ENCODE measurements around the gene TMEM184A. TPM values are rescaled to one million over a fixed set of nuclear protein-coding genes. Genes with fewer than 3 reads are reported as not detected.
A peak's percentile ranks its signal among the peaks of the same experiment; 100 is the strongest.

The TMEM184A gene
- total and polyA plus RNA-seq, 2 of the 13 experiments (the other 11 are each of a cell fraction or from before 2014, with no cell fraction given): 9.5 to 20.4 TPM

DNA sequence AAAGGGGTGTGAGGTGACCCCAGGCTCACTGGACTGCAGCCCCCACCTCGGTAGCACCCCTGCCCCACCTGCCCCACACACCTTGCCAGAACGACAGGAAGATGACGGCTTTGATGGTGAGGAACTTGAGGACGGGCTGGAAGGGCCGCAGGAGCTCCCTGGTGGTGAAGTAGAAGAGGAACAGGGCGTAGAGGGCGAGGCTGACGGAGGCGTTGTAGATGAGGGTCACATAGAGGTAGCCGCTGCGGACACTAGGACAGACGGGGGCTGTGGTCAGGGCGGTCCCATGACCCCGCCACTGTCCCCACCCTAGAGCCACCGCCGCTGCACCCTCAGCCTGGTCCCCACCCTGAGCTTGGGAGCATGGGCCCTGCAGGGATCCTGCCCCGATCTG lies 7.6 kb downstream of the TMEM184A start (continued):
- TF ChIP-seq, protein P1, sequence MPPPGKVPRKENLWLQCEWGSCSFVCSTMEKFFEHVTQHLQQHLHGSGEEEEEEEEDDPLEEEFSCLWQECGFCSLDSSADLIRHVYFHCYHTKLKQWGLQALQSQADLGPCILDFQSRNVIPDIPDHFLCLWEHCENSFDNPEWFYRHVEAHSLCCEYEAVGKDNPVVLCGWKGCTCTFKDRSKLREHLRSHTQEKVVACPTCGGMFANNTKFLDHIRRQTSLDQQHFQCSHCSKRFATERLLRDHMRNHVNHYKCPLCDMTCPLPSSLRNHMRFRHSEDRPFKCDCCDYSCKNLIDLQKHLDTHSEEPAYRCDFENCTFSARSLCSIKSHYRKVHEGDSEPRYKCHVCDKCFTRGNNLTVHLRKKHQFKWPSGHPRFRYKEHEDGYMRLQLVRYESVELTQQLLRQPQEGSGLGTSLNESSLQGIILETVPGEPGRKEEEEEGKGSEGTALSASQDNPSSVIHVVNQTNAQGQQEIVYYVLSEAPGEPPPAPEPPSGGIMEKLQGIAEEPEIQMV (CRISPR knock-in tag; IDR thresholded peaks at IDR 0.05; ENCODE audit: low read depth): no peak

- ATAC-seq: no peak
- no peak overlapping the region for H3K9ac ChIP-seq (ENCODE audit: insufficient read depth, low read depth, low read length)
- no peaks in the 10 kb centered on the region for H3K4me1 ChIP-seq (ENCODE audit: insufficient read depth, low read length)
- no peaks in the 10 kb centered on the region for H3K79me2 ChIP-seq (ENCODE audit: insufficient read depth, low read length)
- H3K4me2 ChIP-seq (ENCODE audit: low read depth, low read length): no peak overlapping the region
- H4K20me1 ChIP-seq (ENCODE audit: insufficient read depth, low read length): no peaks in the 10 kb centered on the region
- intact Hi-C loops (cut with micrococcal nuclease; ENCODE audit: unreplicated experiment): no loop called here
- H3K27me3 ChIP-seq (ENCODE audit: control insufficient read depth in 1 of 2, insufficient read depth in 2 of 2, low read length in 2 of 2): no peaks in the 10 kb centered on the region
- no peak for FAIRE-seq
- H3K4me3 ChIP-seq (replicated peaks in 1 of 3; ENCODE audit: insufficient read depth in 1 of 3, low read depth in 2 of 3, low read length in 3 of 3): no peak overlapping the region
- in situ Hi-C loops (cut with HindIII; ENCODE audit: extremely low pct_ligation_motif_present, low pct_unique_long_range_greater_than_20kb): no loop called here
- no peak overlapping the region for H2AFZ ChIP-seq (ENCODE audit: low read length)
- TF ChIP-seq ZNF143 (CRISPR knock-in tag; IDR thresholded peaks at IDR 0.05) (no peak), RBFOX2 (IDR thresholded peaks at IDR 0.05; ENCODE audit: low read depth, low read length) (peak; percentile 63), ZBTB33 (CRISPR knock-in tag; IDR thresholded peaks at IDR 0.05) (peak; percentile 50; the same call in 1 of the 2 replicates)
- H3K27ac ChIP-seq (ENCODE audit: extremely low read length, insufficient read depth, low read length): no peak overlapping the region
- ChIA-PET CTCF (ENCODE audit: low intra/inter-chr PET ratio, low total read pairs) (no interaction called here), POLR2A (interaction anchor here (1.3 kb wide), 1 partner anchor 8 kb away, joined by 4 read pairs; the partner anchor contains the start of gene TMEM184A)
- no peaks in the 10 kb centered on the region for H3K9me3 ChIP-seq (ENCODE audit: low read length)
- peaks cover 5 to 10% of the 10 kb centered on the region in 2 experiments; a peak in 3 of 5 replicates for H3K36me3 ChIP-seq (replicated peaks in 1 of 2; ENCODE audit: control insufficient read depth in 1 of 2, insufficient read depth in 2 of 2, low read length in 2 of 2)
- WGBS (ENCODE audit: low lambda C conversion rate): 93% methylated on average over 20 of the region's 35 CpGs
- no peak for DNase-seq (ENCODE audit: low spot score)
- no TSS peak for BruUV-seq (replicated peaks)
Observed at GRCh38 chr7:1547777-1548437, 8.1 kb downstream of the TMEM184A start.

Measured in HepG2 (cell line).